ENCODE measurements around the gene TMEM128.
"Not testable (repeated sequence)": the region's sequence is repeated elsewhere in the genome, so short reads cannot be mapped to it uniquely, and the experiment has no call there.

TMEM128 gene, protein sequence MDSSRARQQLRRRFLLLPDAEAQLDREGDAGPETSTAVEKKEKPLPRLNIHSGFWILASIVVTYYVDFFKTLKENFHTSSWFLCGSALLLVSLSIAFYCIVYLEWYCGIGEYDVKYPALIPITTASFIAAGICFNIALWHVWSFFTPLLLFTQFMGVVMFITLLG

DNA sequence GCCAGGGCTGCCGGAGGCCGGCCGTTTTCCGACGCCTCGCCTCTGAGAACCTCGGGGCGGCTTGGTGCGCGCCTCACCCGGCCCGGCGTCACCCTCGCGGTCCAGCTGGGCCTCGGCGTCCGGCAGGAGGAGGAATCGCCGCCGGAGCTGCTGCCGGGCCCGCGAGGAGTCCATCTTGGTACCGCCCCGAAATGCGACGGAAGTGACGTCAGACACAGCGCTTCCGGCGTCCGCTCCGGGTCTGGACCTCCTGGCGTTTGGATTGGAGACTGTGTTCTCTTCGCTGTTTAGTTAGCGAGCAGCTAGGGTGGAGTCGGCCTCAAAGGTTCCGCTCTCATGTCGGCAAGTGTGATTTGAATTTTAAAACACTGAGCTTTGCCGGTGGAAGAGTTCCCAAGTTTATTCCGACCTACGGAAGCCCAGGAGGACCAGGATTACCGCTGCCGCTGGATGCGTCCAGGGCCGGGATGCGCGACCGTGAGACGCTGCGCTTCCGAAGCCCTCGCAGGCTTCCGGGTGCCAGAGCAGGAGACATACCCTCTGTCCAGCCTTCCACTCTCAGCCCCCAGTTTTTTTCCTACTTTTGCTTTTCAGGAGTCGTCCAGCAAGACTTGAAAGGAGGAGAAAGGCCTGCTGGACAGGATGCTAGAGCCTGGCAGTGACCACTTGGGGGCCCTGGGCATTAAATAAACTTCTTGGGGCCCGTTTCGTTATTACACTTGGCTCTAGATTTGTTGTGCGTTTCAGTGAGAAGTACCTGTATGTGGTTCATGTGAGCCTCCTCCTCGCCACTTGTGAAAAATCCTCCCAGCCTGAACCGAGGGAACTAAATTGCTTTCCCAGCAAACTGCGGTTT, at the start of gene TMEM128:
Gene TMEM128, minus strand, starts transcription at position 195 of the 856 bp plus-strand sequence. Its CDS starts 21 bp downstream, at position 174.
- peak; percentile 94 for DNase-seq (ENCODE audit: low read depth)

DNA sequence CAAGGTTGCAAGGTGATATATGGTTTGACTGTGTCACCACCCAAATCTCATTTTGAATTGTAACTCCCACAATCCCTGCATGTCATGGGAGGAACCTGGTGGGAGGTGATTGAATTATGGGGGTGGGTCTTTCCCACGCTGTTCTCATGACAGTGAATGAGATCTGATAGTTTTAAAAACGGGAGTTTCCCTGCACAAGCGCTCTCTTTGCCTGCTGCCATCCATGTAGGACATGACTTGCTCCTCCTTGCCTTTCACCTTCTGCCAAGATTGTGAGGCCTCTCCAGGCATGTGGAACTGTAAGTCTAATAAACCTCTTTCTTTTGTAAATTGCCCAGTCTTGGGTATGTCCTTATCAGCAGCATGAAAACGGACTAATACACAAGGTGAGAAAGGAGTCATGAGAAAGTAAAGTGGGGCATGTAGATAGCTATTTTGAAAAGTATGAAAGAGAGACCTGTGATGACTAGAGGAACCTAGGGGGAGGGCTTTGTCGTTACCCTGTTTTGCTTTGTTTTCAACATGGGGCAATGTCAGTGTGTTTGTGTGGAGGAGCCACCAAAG, 48.3 kb upstream of the TMEM128 start:
- DNase-seq (ENCODE audit: low read depth): no peak

DNA sequence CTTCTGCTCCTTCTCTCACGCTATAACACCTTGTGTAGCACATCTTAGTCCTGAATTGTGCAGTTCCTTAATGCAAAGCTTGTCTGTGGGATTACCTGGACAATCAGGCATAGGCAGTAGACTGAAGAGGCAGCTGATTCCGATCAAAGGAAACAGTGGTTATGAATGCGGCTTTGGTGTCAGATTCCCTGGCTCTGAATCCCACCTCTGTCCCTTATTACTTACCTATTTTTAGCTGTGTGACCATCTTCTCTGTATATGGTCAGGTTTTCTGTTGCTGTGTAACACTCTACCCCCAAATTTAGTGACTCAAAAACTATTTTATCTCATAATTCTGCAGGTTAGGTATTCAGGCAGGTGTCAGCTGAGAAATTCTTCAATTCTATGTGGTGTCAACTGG, 45.3 kb upstream of the TMEM128 start:
- DNase-seq (ENCODE audit: low read depth): no peak

DNA sequence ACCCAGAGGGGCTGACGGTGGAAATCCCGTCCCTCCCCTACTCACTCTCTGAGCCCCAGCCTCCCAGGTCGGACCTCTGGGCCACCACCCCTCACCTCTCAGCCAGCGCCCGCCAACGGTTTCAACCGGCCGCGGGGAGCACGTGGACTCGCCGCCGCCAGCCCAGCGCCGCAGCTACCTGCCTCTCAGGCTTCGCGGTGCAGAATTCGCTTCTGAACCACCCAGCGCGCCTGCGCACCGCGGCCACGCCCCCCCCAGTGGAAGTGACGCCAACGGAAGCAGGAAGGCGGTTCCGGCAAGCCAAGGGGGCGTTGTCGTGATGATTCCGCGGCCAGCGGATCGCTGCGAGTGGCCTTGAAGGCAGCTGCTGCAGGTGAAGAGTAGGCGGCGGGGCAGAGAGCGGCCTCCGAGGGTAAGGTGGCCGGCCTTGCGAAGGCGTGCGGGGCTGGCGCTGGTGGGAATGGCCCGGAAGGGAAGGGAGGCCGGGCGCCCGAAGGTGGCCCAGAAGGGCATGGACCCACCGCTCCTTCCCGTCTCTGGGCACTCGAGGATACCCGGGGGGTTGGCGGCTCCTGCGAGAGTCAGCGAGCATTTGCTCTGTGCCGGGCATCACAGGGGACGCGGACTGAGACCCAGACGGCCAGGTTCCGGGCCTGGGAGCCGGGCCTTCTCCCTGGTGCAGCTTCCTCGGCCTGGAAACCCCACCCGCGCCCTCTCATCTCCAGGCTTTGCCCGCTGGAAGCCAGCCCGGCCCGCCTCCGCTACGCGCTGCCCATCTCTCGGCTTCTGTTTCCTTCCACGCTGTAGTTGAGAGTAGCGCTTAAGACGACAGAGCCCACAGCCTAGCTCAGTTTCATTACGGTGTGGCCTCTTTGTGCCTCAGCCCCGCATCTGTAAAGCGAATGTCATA, 42.2 kb upstream of the TMEM128 start, which contains the start of the genes LYAR and ZBTB49:
Gene LYAR, minus strand, starts transcription at position 214 of the 910 bp plus-strand sequence. CDS start 6,412 bp downstream, outside the sequence.
Gene ZBTB49, plus strand, starts transcription at position 311 of the 910 bp plus-strand sequence. CDS start 9,695 bp downstream, outside the sequence.
- DNase-seq (ENCODE audit: low read depth): peak; percentile 87

DNA sequence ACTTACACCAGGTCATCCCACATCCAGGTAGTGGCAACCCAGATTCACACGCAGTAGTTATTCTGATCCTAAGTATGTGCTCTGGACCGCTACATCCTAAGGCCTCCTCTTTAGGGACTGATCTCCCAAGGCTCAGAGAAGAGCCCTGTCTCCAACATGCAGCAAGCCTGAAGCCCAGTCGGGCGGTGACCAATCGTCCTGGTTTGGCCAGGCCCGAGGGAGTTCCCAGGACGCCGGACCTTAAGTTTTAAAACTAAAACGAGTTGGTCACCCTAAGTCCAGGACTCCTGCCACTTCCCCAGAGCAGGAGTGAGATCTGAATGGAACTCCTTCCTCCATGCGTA, 41.5 kb upstream of the TMEM128 start:
- no peak for DNase-seq (ENCODE audit: low read depth)

DNA sequence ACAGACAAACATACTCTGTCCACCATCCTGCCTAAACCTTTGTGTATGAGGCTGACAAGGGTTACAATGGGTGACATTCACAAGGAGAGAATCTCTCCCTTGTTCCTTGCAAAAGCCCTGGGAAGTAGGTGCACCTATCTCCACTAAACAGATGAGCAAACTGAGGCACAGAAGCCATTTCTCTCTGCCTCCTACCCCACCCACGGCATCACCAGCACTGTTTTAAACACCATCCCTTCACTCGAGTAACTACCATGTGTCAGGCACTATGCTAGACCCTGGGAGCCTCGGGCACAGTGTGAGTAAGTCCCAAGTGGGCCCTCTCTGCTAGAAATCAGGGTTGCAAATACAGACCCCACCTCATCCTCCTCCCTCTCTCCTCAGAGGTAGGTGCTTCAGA, 41.0 kb upstream of the TMEM128 start:
- no peak for DNase-seq (ENCODE audit: low read depth)

DNA sequence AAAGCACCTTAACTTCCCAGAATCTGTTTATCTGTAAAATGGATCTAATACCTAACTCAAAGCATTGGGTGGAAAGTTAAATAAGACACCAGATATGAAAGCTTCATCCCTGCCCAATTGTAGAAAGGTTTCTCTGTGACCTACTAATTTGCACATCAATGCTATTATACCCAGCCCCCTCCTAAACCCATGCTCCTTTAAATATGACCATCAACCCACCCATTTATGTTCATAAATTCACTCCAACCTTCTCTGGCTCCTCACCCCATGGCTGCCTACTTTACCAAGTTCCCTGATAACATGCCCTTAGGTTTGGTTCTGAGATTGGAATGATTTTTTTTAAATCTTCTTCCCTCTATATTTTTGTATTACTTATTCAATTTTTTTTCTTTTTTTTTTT, 40.1 kb upstream of the TMEM128 start:
- DNase-seq (ENCODE audit: low read depth): no peak

DNA sequence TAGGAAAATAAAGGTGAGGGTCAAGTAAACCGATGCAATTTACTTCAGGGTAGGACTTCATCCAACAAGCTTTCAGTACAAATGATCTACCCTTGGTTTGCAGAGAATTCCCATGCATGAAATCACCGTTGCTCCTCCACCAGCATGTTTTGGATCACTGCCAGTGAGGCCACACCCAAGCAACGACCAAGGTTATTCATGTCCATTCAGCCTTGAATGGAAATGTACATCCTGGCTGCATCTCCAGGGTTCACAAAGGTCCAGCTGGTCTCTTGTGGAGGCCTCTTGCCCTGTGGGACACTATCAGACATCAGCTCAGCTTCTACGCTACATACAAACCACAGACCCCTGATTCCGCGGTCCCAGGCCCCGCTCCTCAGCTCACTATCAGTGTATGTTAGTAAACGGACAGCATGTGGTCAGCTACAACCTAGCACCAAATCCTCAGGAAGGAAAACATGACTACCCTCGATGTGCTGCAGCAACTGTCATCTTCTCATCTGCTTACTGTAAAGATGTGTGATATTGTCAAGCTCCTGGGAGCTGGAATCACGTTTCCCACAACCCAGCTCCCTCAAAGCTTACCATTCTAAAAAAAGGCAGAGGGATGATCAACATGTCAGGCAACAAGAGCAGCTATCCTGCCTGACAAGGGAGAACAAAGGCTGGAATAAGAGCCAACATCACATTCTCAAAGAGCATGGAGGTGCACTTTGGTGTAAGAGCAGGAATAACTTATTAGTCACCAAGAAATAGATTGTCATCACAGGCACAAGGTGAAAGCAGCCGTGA, 37.0 kb upstream of the TMEM128 start:
- no peak for DNase-seq (ENCODE audit: low read depth)

DNA sequence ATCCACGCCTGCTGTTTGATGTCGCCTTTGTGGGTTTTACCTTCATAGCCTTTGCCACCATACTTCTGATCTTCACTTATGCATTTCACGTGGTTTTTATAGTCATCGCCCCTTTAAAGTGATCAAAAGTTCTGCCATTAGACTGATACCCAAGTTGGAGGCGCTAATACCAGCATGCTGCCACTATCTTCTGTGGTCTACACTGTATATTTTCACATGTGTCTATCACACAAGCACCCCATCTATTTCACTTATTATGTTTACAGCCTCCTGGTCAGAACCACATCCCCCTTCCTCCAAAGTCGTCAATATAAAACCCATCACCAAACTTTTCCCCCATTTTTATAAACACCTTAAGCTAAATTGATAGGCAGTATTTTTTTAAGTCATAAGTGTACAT, 33.8 kb upstream of the TMEM128 start:
- no peak for DNase-seq (ENCODE audit: low read depth)

DNA sequence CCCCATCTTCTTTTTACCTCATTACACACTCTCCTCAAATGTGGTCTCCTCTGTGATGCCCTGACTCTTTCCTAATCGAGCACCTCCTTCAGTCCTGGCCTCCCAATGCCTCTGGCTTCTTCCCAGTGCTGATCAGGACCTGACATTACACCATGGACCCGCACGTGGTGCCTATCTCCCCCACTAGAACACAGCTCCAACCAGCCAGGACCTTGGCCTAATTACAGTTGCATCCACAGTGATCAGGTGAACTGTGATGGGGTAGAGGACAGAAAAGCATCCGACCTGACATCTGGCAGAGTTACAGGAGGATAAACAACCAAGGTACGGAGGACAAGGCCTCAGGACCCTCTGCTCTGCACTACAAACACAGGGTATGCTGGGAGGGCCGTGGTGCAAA, 29.5 kb upstream of the TMEM128 start:
- no peak for DNase-seq (ENCODE audit: low read depth)

DNA sequence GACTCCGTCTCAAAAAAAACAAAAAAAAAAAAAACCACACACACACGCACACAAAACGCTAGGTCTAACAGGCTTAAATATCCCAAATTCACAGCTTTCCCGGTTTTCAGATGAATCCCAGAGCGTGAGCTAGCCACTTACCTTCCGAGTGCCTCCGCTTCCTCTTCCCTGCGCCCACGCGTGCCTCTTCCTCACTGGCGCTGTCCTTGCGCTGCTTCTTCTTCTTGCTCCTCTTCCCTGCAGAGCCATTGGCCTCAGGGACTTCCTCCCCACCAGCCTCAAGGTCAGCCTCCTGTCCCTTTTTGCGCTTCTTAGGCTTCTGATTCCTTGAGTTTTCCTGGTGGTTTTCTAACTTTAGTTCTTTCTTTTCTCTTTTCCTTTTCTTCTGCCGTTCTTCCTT, 26.2 kb upstream of the TMEM128 start:
- DNase-seq (ENCODE audit: low read depth): no peak

DNA sequence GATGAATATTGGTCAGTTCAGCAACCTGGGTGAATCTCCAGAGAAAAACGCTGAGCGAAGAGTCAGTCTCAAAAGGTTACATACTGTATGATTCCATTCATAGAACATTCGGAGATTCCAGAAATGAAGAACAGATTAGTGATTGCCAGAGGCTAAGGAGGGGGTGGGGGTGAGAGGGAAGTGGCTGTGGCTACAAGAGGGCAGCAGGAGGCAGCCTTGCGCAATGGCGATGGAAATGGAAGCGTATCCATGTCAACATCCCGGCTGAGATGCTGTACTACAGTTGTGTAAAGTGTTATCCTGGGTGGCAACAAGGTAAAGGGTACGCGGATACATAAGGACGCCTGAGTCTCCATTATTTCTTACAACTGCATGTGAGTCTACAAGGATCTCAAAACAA, 23.9 kb upstream of the TMEM128 start:
- DNase-seq (ENCODE audit: low read depth): peak; percentile 38

DNA sequence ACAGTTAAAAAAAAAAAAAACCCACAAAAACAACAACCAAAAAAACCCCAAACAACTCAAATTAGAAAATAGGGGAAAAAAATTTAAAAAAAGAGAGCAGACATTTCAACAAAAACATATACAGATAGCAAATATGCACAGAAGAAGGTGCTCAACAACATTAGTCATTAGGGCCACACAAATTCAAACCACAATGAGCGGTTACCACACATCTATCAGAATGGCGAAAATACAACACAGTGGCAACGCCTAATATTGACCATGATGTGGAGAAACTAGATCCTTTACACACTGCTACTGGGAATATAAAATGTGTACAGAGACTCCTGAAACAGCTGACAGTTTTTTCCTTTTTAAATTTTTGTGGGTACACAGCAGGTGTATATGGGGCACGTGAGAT, 22.5 kb upstream of the TMEM128 start:
- peak; percentile 6 for DNase-seq (ENCODE audit: low read depth)

DNA sequence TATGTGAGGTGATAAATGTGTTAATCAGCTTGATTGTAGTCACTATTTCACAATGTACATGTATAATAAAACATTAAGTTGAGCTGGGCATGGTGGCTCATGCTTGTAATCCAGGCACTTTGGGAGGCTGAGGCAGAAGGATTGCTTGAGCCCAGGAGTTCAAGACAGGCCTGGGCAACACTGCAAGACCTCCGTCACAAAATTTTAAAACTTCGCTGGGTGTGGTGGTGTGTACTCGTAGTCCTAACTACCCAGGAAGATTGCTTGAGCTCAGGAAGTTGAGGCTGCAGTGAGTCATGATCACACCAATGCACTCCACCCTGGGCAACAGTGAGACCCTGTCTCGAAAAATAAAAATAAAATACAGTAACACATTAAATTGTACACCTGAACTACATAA, 21.8 kb upstream of the TMEM128 start:
- DNase-seq (ENCODE audit: low read depth): peak; percentile 9

DNA sequence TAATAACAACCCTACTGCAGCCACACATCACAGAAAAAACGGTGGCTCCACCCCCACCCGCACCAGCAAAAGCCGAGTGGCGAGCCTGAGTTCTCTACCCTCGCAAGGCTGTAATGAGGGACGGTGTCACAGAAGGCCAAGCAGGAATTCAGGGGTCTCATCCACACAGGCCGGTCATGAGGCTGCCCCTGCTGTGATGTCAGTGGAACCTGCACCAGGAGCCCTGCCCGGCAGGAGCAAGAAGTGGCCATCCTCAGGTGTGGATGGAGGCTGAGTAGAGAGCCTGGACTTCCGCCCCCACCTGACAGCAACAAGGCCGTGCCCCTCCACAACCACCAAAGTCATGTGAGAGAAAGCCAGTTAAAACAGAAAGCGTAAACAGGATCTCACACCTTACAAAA, 21.3 kb upstream of the TMEM128 start:
- DNase-seq (ENCODE audit: low read depth): no peak

DNA sequence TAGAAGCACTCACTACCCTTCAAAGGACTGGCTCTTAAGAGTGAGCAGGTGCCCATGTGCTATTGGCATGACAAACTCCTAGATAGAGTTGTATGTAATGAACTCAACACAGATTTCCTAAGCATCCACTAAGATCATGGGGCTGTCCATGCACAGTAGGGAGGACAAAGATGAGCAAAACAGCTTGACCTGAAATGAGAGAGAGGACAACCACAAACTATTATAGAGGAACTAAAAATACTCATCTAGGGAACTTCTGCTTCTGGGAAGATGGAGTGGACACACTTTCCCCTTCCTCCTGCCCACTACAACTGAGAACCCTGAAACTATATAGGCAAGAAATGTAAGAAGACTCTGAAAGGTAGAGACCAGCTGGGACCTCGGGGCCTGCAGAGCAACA, 20.8 kb upstream of the TMEM128 start:
- DNase-seq (ENCODE audit: low read depth): no peak

DNA sequence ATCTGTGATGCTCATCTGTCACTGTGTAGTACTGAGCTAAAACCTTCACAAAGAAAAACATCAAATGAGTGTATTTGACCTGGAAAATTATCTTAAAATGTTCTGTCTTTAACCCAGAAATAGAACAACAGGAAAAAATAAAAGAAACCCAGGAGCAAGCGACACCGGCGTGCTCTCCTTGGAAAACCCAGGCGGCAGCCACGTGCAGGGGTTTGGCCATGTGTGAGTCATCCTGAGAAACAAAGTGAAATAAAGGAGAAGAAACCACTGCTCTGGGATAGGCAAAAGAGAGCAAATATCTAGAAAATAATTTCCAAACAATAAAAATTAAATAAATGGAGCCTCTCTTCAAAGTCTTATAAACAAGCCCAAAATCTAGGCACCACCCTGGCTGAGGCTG, 20.0 kb upstream of the TMEM128 start:
- DNase-seq (ENCODE audit: low read depth): no peak

DNA sequence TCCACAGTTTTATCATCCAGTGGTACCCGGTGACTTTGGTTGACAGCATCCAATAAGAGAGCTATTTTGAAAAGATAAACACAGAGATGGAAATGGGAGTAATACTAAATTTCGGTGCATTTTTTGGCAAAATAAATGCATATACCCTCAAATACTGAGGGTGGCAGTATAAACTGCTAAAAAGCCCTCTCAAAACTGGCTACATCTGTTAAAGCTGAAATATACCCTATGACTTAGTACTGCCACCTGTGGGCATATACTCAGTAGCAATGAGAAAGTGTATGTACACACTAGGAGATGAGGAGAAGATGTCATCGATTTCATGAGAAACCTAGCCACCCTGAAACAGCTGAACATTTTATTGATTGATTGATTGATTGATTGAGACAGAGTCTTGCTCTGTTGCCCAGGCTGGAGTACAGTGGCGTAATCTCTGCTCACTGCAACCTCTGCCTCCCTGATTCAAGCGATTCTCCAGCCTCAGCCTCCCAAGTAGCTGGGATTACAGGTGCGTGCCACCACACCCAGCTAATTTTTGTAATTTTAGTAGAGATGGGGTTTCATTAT, 12.2 kb upstream of the TMEM128 start:
- DNase-seq (ENCODE audit: low read depth): peak; percentile 70

DNA sequence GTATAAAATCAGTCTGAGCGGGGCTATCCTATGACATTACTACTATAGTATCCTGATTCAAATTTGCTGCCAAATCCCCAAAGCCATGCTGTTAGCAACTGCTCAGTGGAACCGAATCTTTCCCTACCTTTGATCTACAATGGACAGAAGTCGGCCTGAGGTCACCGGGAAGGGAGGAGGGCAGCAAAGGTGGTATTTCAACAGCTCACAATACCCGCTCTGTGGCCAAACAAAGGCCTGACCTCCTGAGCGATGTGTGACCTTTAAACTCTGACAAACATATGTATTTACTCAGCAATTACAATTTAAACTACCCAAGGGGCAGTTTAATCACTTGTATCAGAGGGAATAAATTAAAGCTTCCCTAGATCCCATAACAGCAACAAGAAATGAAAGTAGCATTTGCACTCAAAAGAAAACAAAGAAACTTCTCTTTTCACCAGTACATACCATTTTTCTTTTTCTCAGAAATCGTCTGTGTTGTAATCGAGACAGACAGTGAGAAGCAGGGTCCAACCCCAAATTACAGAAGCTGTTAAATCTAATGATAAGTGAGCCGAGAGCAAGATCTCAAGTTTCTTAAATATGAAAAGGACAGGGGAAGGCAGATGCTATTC, 11.6 kb upstream of the TMEM128 start:
- DNase-seq (ENCODE audit: low read depth): no peak

DNA sequence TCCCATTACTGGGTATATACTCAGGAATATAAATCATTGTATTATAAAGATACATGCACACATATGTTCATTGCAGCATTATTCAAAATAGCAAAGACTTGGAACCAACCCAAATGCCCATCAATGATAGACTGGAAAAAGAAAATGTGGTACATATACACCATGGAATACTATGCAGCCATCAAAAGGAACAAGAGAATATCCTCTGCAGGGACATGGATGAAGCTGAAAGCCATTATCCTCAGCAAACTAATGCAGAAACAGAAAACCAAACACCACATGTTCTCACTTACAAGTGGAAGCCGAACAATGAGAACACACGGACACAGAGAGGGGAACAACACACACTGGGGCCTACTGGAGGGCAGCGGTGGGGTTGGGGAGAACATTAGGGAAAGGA, 9.7 kb upstream of the TMEM128 start:
- DNase-seq (ENCODE audit: low read depth): not testable (repeated sequence)

DNA sequence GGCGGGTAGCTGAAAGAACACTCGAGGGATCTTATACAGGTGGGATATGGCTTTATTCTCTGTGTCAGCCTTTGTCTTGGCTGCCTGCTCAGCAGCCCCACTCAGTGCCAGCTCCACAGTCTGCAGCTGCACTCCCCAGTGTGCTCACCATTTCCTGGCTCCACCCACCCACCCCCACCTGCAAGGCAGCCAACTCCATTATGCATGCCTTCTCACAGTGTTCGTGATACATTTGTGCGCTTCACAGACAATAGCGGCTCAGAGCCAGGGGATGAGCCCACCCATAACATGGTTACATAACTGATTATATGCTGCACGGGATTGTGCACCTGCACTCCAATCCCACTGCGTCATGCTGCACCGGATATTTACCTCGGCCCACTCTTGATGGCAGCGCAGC, 8.8 kb upstream of the TMEM128 start:
- DNase-seq (ENCODE audit: low read depth): no peak
